AG04450 (cell line): Measurements from ENCODE around the gene CDK13. TPM values are rescaled to one million over a fixed set of nuclear protein-coding genes. Genes with fewer than 3 reads are reported as not detected.

Experiments
- CTCF ChIA-PET: fragments of 300-600, 350-600 bp; formaldehyde crosslinking; extraction: SDS; loops from one replicate; lab custom pipeline; 2022; ENCODE audit warnings: antibody characterized with exemption, inconsistent platforms; lab: Charles Lee
- POLR2A ChIA-PET: fragments of 350-600 bp; formaldehyde crosslinking; extraction: SDS; loops from one replicate; lab custom pipeline; 2021; ENCODE audit warnings: antibody characterized with exemption, inconsistent platforms; lab: Yijun Ruan, JAX
- DNase-seq: peaks from one replicate; pipeline ENCODE4 v3.0.0-alpha.2; 2011; ENCODE audit warnings: low read depth, low spot score
- H3K27ac ChIP-seq: one replicate; pipeline ENCODE4 v1.5.1; 2012; ENCODE audit warnings: low read depth, low read length, control low read depth
- H3K27me3 ChIP-seq: one replicate; pipeline ENCODE4 v1.6.0; 2012; ENCODE audit warnings: low read length; ENCODE audit not compliant: control insufficient read depth, insufficient read depth
- H3K4me3 ChIP-seq: 2 replicates; pipeline ENCODE4 v1.5.1; 2011; ENCODE audit warnings: mild to moderate bottlenecking, low read depth, low read length, control low read depth
- H3K9me3 ChIP-seq: 2 replicates; pipeline ENCODE4 v1.5.1; 2012; ENCODE audit warnings: low read length; ENCODE audit not compliant: control insufficient read depth, insufficient read depth
- polyA plus RNA-seq: library from polyadenylated mRNA; depleted of rRNA; stranded (reverse); fragments of >200 nt; gene quantifications from 2 replicates; pipeline ENCODE4 v1.2.3, GENCODE V29; 2011
- TF ChIP-seq, protein P1 (sequence below): IDR thresholded peaks from 2 replicates; pipeline ENCODE4 v1.5.1; 2011; ENCODE audit warnings: low read depth, low read length, control low read depth, inconsistent platforms

CDK13 gene
- polyA plus RNA-seq, 1 experiment, result 44.2 TPM

DNA sequence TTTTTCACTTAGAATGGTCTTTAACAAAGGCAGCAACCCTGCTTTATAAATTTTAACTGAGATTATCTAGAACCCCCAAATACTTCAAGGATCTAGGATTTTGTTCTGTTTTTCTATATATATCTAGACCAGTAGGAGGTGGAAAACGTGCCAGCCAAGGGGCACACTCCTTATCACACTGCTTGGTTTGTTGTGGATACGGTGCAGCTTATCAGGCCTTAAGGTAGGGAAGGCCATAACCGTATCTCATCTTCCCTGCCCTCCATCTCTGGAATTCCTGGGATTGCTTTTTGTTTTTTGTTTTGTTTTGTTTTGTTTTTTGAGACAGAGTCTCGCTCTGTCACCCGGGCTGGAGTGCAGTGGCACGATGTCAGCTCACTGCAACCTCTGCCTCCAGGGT lies 109.0 kb downstream of the CDK13 start:
- Histone ChIP-seq H3K27ac (no peak overlapping the region), H3K4me3 (no peak overlapping the region), H3K27me3 (no peaks in the 10 kb centered on the region), H3K9me3 (no peaks in the 10 kb centered on the region)
- TF ChIP-seq, protein P1, sequence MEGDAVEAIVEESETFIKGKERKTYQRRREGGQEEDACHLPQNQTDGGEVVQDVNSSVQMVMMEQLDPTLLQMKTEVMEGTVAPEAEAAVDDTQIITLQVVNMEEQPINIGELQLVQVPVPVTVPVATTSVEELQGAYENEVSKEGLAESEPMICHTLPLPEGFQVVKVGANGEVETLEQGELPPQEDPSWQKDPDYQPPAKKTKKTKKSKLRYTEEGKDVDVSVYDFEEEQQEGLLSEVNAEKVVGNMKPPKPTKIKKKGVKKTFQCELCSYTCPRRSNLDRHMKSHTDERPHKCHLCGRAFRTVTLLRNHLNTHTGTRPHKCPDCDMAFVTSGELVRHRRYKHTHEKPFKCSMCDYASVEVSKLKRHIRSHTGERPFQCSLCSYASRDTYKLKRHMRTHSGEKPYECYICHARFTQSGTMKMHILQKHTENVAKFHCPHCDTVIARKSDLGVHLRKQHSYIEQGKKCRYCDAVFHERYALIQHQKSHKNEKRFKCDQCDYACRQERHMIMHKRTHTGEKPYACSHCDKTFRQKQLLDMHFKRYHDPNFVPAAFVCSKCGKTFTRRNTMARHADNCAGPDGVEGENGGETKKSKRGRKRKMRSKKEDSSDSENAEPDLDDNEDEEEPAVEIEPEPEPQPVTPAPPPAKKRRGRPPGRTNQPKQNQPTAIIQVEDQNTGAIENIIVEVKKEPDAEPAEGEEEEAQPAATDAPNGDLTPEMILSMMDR, result no peak
- no peak for DNase-seq
- POLR2A ChIA-PET, result no interaction called here
- CTCF ChIA-PET, result interaction anchor here (1.6 to 3.6 kb wide), 2 partner anchors 10 to 162 kb away, joined by 5 to 24 read pairs; no protein-coding TSS in a partner anchor

DNA sequence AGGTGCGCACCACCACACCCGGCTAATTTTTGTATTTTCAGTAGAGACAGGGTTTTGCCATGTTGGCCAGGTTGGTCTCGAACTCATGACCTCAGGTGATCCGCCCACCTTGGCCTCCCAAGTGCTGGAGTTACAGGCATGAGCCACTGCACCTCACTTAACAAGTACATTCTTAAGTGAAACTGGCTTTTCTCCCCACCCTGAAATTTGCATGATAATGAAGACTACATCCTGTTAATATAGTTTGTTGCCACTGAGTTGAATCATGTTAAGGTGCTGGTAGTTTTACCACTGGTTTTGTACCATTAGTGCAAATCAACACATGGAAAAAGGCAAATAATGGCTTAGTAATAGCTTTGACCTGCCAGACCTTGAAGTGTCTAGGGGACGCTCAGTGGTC lies 122.2 kb downstream of the CDK13 start:
- Histone ChIP-seq H3K4me3 (no peak overlapping the region), H3K27me3 (no peaks in the 10 kb centered on the region), H3K9me3 (no peaks in the 10 kb centered on the region), H3K27ac (no peak overlapping the region)
- ChIA-PET CTCF (interaction anchor here (1.3 kb wide), 1 partner anchor 20 kb away, joined by 3 read pairs; no protein-coding TSS in a partner anchor), POLR2A (no interaction called here)
- TF ChIP-seq, protein P1, result no peak
- no peak for DNase-seq

DNA sequence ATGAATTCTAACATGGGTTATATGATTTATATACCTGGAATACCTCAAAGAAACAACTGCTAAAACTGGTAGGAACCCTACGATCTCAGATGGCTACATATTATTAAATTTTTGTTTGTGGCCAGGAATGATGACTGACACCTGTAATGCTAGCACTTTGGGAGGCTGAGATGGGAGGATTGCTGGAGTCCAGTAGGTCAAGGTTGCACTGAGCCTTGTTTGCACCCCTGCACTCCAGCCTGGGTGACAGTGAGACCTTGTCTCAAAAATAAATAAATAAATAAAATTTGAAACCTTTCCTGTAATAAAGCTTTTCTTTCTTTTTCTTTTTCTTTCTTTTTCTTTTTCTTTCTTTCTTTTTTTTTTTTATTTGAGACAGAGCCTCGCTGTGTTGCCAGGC lies 123.2 kb downstream of the CDK13 start:
- no peaks in the 10 kb centered on the region for H3K27me3 ChIP-seq
- no peak for DNase-seq
- POLR2A ChIA-PET, result no interaction called here
- TF ChIP-seq, protein P1, result no peak
- no peak overlapping the region for H3K4me3 ChIP-seq
- CTCF ChIA-PET, result no interaction called here
- no peak overlapping the region for H3K27ac ChIP-seq
- no peaks in the 10 kb centered on the region for H3K9me3 ChIP-seq

DNA sequence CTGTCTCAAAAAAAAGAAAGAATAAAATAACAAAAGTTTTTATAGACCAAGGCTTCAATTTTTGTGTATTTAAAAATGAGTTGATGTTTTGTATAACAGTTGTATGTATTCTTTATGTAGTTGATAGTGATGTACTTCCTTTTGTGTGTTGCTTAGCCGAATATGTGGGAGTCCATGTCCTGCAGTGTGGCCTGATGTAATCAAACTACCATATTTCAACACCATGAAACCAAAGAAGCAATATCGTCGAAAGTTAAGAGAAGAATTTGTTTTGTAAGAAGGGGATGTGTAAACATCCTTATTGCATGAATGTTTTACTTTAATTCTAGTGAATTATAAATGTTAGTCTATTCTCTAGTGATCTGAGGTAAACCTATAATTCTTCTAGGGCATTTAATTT lies 127.8 kb downstream of the CDK13 start:
- TF ChIP-seq, protein P1, result no peak
- POLR2A ChIA-PET, result no interaction called here
- Histone ChIP-seq H3K9me3 (no peaks in the 10 kb centered on the region), H3K27me3 (no peaks in the 10 kb centered on the region), H3K4me3 (no peak overlapping the region), H3K27ac (no peak overlapping the region)
- CTCF ChIA-PET, result no interaction called here
- peak; percentile 6 for DNase-seq

DNA sequence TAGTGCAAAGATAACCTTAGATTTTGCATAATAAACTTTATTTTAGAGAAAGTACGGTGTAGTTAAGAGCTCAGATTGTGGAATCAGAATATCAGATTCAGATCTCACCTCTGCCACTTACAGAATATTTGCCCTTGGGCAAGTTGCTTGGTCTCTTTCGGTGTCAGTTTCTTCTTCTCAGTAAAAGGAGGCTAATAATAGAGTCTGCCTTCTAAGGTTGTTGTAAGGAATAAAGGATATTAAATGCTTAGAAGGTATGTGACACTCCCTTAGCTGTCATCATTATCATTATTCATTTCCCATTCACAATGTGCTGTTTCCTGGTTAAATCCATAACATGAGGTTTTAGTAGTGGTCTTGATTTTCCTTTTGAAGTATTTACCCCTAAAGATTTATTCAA lies 142.1 kb downstream of the CDK13 start:
- DNase-seq, result no peak
- H3K9me3 ChIP-seq, result no peaks in the 10 kb centered on the region
- no peaks in the 10 kb centered on the region for H3K27me3 ChIP-seq
- no peak overlapping the region for H3K4me3 ChIP-seq
- TF ChIP-seq, protein P1, result no peak
- CTCF ChIA-PET, result no interaction called here
- POLR2A ChIA-PET, result no interaction called here
- H3K27ac ChIP-seq, result no peak overlapping the region
